A673 (cell line): Measurements from ENCODE around the gene OLIG2. TPM values are rescaled to one million over a fixed set of nuclear protein-coding genes. Genes with fewer than 3 reads are reported as not detected.
A peak's percentile ranks its signal among the peaks of the same experiment; 100 is the strongest.

Experiments
- BruUV-seq: library from RNA; stranded (reverse); fragments of 400-500 nt; replicated peaks from 2 replicates; lab custom pipeline; 2021; lab: Mats Ljungman, UMichigan
- CTCF ChIA-PET: fragments of 300-600 bp; sonication (Branson Sonifier 250); formaldehyde crosslinking; loops from one replicate; lab custom pipeline; 2022; ENCODE audit warnings: antibody characterized with exemption; lab: Charles Lee
- POLR2A ChIA-PET: fragments of 300-600 bp; sonication (Branson Sonifier 250); formaldehyde crosslinking; loops from one replicate; lab custom pipeline; 2022; ENCODE audit warnings: antibody characterized with exemption; ENCODE audit not compliant: low non-redundant PET; lab: Charles Lee
- DNase-seq: peaks from one replicate; pipeline ENCODE4 v3.0.0-alpha.2; 2015; ENCODE audit warnings: low spot score
- H3K27ac ChIP-seq: fragments of 200-600 bp; sonication (generic); 2 replicates; pipeline ENCODE4 v1.5.1; 2016; ENCODE audit warnings: mixed run types, low read depth, mild to moderate bottlenecking, mixed read lengths, antibody characterized with exemption, low read length; ENCODE audit not compliant: poor library complexity, severe bottlenecking
- H3K27me3 ChIP-seq: fragments of 200-600 bp; sonication (generic); replicated peaks from 2 replicates; pipeline ENCODE4 v1.6.1; 2017; ENCODE audit warnings: mixed run types, low read depth, mild to moderate bottlenecking, mixed read lengths, antibody characterized with exemption, low read length; ENCODE audit not compliant: insufficient read depth, poor library complexity
- H3K36me3 ChIP-seq: fragments of 200-600 bp; sonication (generic); 2 replicates; pipeline ENCODE4 v1.6.1; 2016; ENCODE audit warnings: mixed run types, mild to moderate bottlenecking, mixed read lengths, antibody characterized with exemption, low read length; ENCODE audit not compliant: insufficient read depth, poor library complexity, severe bottlenecking
- H3K4me1 ChIP-seq: fragments of 200-600 bp; sonication (generic); 2 replicates; pipeline ENCODE4 v1.6.1; 2017; ENCODE audit warnings: mixed run types, mild to moderate bottlenecking, mixed read lengths, antibody characterized with exemption, low read length; ENCODE audit not compliant: insufficient read depth, poor library complexity, severe bottlenecking
- H3K4me3 ChIP-seq: fragments of 200-600 bp; sonication (generic); 2 replicates; pipeline ENCODE4 v1.5.1; 2016; ENCODE audit warnings: low read depth, mixed run types, mild to moderate bottlenecking, mixed read lengths, low read length; ENCODE audit not compliant: poor library complexity, severe bottlenecking
- H3K9me3 ChIP-seq: fragments of 200-600 bp; sonication (generic); 2 replicates; pipeline ENCODE4 v1.6.1; 2016; ENCODE audit warnings: mixed run types, low read depth, mild to moderate bottlenecking, mixed read lengths, antibody characterized with exemption, low read length; ENCODE audit not compliant: poor library complexity, severe bottlenecking
- EZH2 ChIP-seq: fragments of 200-600 bp; sonication (generic); IDR thresholded peaks from 2 replicates; pipeline ENCODE4 v1.6.1; 2017; ENCODE audit warnings: borderline replicate concordance, low read depth, mild to moderate bottlenecking, mixed read lengths, antibody characterized with exemption, low read length; ENCODE audit not compliant: poor library complexity, severe bottlenecking
- intact Hi-C: fragments of 100-400 bp; cut with micrococcal nuclease; formaldehyde crosslinking; loops from one replicate; pipeline ENCODE4 v1.10.0; 2022; ENCODE audit not compliant: unreplicated experiment
- total RNA-seq: library from RNA; stranded (reverse); gene quantifications from 2 replicates; pipeline ENCODE4 v1.2.3, GENCODE V29; 2021
- TF ChIP-seq, protein P1 (sequence below): fragments of 300-800, 200-600 bp; sonication (generic); conservative IDR thresholded peaks from 2 replicates; pipeline ENCODE4 v1.5.1; 2017; ENCODE audit warnings: low read depth, mild to moderate bottlenecking, antibody characterized with exemption, low read length, moderate library complexity, mixed read lengths

Gene OLIG2
- total RNA-seq, 1 experiment from 2014 or later = not detected

- ChIA-PET CTCF (interaction anchor here (1.2 to 1.3 kb wide), 3 partner anchors 131 to 203 kb away, joined by 3 to 7 read pairs (median 5); no protein-coding TSS in a partner anchor), POLR2A (no interaction called here)
- DNase-seq = peak; percentile 4
- Histone ChIP-seq H3K4me1 (no peaks in the 10 kb centered on the region), H3K4me3 (no peak overlapping the region), H3K36me3 (no peaks in the 10 kb centered on the region), H3K9me3 (no peaks in the 10 kb centered on the region), H3K27me3 (peaks cover 67% of the 10 kb centered on the region), H3K27ac (no peak overlapping the region)
- no TSS peak for BruUV-seq
- intact Hi-C loops = loop anchor here (1.0 to 10.0 kb wide), 2 partner anchors 133 to 450 kb away; no protein-coding TSS in a partner anchor
- TF ChIP-seq, protein P1, sequence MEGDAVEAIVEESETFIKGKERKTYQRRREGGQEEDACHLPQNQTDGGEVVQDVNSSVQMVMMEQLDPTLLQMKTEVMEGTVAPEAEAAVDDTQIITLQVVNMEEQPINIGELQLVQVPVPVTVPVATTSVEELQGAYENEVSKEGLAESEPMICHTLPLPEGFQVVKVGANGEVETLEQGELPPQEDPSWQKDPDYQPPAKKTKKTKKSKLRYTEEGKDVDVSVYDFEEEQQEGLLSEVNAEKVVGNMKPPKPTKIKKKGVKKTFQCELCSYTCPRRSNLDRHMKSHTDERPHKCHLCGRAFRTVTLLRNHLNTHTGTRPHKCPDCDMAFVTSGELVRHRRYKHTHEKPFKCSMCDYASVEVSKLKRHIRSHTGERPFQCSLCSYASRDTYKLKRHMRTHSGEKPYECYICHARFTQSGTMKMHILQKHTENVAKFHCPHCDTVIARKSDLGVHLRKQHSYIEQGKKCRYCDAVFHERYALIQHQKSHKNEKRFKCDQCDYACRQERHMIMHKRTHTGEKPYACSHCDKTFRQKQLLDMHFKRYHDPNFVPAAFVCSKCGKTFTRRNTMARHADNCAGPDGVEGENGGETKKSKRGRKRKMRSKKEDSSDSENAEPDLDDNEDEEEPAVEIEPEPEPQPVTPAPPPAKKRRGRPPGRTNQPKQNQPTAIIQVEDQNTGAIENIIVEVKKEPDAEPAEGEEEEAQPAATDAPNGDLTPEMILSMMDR = peak; percentile 52
- TF ChIP-seq EZH2 = no peak
Observed at GRCh38 chr21:32994305-32994704, 31.4 kb upstream of the OLIG2 start.

GRCh38 chr21:33007747-33008146 is 18.0 kb upstream of the OLIG2 start:
- no peak overlapping the region for H3K4me3 ChIP-seq
- BruUV-seq = no TSS peak
- no peak for DNase-seq
- TF ChIP-seq, protein P1 = no peak
- TF ChIP-seq EZH2 = no peak
- no peak overlapping the region for H3K27ac ChIP-seq
- intact Hi-C loops = no loop called here
- CTCF ChIA-PET = interaction anchor here (0.6 kb wide), 1 partner anchor 354 kb away, joined by 8 read pairs; no protein-coding TSS in a partner anchor
- no peaks in the 10 kb centered on the region for H3K4me1 ChIP-seq
- H3K9me3 ChIP-seq = no peaks in the 10 kb centered on the region
- POLR2A ChIA-PET = no interaction called here
- peaks cover 64% of the 10 kb centered on the region for H3K27me3 ChIP-seq
- H3K36me3 ChIP-seq = no peaks in the 10 kb centered on the region

GRCh38 chr21:33008333-33009051 is 17.2 kb upstream of the OLIG2 start:
- no peaks in the 10 kb centered on the region for H3K4me1 ChIP-seq
- H3K27ac ChIP-seq = no peak overlapping the region
- no peaks in the 10 kb centered on the region for H3K9me3 ChIP-seq
- intact Hi-C loops = no loop called here
- DNase-seq = no peak
- POLR2A ChIA-PET = no interaction called here
- CTCF ChIA-PET = interaction anchor here (0.6 kb wide), 1 partner anchor 353 kb away, joined by 8 read pairs; no protein-coding TSS in a partner anchor
- H3K4me3 ChIP-seq = no peak overlapping the region
- H3K36me3 ChIP-seq = no peaks in the 10 kb centered on the region
- H3K27me3 ChIP-seq = peaks cover 71% of the 10 kb centered on the region
- no peak for TF ChIP-seq EZH2
- TF ChIP-seq, protein P1 = no peak
- BruUV-seq = no TSS peak
